Neural cell (in vitro differentiated cells): Measurements from ENCODE around the gene EEPD1. TPM values are rescaled to one million over a fixed set of nuclear protein-coding genes. Genes with fewer than 3 reads are reported as not detected.

Experiments
- H2AFZ ChIP-seq: fragments of 200-600, 300-800 bp; sonication (generic), shearing (Covaris generic); 2 replicates; pipeline ENCODE4 v1.6.0; 2014; ENCODE audit warnings: low read depth, mild to moderate bottlenecking, antibody characterized with exemption, low read length, moderate library complexity
- H3F3A ChIP-seq: fragments of 200-600 bp; shearing (Covaris generic); 2 replicates; pipeline ENCODE4 v1.6.1; 2016; ENCODE audit warnings: mild to moderate bottlenecking, moderate library complexity, mixed read lengths, antibody characterized with exemption, low read length; ENCODE audit not compliant: insufficient read depth, poor library complexity, severe bottlenecking
- H3K27ac ChIP-seq: fragments of 200-600, 300-800 bp; sonication (generic), shearing (Covaris generic); 2 replicates; pipeline ENCODE4 v1.5.1; 2014; ENCODE audit warnings: mild to moderate bottlenecking, low read length, moderate library complexity
- H3K27me3 ChIP-seq: fragments of 300-800, 200-600 bp; sonication (generic), shearing (Covaris generic); 2 replicates; pipeline ENCODE4 v1.6.0; 2014; ENCODE audit warnings: mild to moderate bottlenecking, low read depth, low read length, moderate library complexity; ENCODE audit not compliant: insufficient read depth
- H3K36me3 ChIP-seq: fragments of 300-800, 200-600 bp; sonication (generic), shearing (Covaris generic); 2 replicates; pipeline ENCODE4 v1.5.1; 2014; ENCODE audit warnings: mild to moderate bottlenecking, antibody characterized with exemption, low read length, moderate library complexity; ENCODE audit not compliant: insufficient read depth
- H3K4me2 ChIP-seq: fragments of 300-800, 200-600 bp; sonication (generic), shearing (Covaris generic); 2 replicates; pipeline ENCODE4 v1.6.0; 2014; ENCODE audit warnings: mild to moderate bottlenecking, low read length
- H3K4me3 ChIP-seq: fragments of 300-800, 200-600 bp; sonication (generic), shearing (Covaris generic); 2 replicates; pipeline ENCODE4 v1.5.1; 2014; ENCODE audit warnings: mild to moderate bottlenecking, low read length, moderate library complexity
- H3K79me2 ChIP-seq: fragments of 200-600 bp; shearing (Covaris generic); replicated peaks from 2 replicates; pipeline ENCODE4 v1.6.0; 2014; ENCODE audit warnings: mild to moderate bottlenecking, low read length, moderate library complexity; ENCODE audit not compliant: insufficient read depth
- H3K9ac ChIP-seq: fragments of 300-800, 200-600 bp; sonication (generic), shearing (Covaris generic); 2 replicates; pipeline ENCODE4 v1.6.1; 2016; ENCODE audit warnings: mild to moderate bottlenecking, low read length, mixed read lengths
- H3K9me2 ChIP-seq: fragments of 200-600 bp; shearing (Covaris generic); 2 replicates; pipeline ENCODE4 v1.6.1; 2016; ENCODE audit warnings: mild to moderate bottlenecking, low read length, mixed read lengths; ENCODE audit not compliant: insufficient read depth
- H3K9me3 ChIP-seq: fragments of 200-600, 300-800 bp; sonication (generic), shearing (Covaris generic); 2 replicates; pipeline ENCODE4 v1.6.1; 2016; ENCODE audit warnings: mild to moderate bottlenecking, mixed run types, low read length, moderate library complexity, mixed read lengths
- H4K20me1 ChIP-seq: fragments of 200-600 bp; shearing (Covaris generic); 2 replicates; pipeline ENCODE4 v1.6.1; 2016; ENCODE audit warnings: mild to moderate bottlenecking, mixed run types; ENCODE audit not compliant: insufficient read depth
- CTCF ChIP-seq: fragments of 450-650 bp; IDR thresholded peaks from 2 replicates; pipeline ENCODE4 v1.5.1; 2014; ENCODE audit warnings: antibody characterized with exemption, mild to moderate bottlenecking, moderate library complexity; ENCODE audit not compliant: poor library complexity, severe bottlenecking
- EP300 ChIP-seq: fragments of 450-650 bp; conservative IDR thresholded peaks from 2 replicates; pipeline ENCODE4 v1.6.1; 2014; ENCODE audit warnings: antibody characterized with exemption, mild to moderate bottlenecking, moderate library complexity; ENCODE audit not compliant: poor library complexity, severe bottlenecking
- EZH2 ChIP-seq: fragments of 200-600, 300-800 bp; shearing (Covaris generic), sonication (generic); IDR thresholded peaks from 2 replicates; pipeline ENCODE4 v1.6.1; 2014; ENCODE audit warnings: antibody characterized with exemption, low read length, borderline replicate concordance, mild to moderate bottlenecking; ENCODE audit not compliant: insufficient read depth, poor library complexity, severe bottlenecking
- MXI1 ChIP-seq: fragments of 450-650 bp; conservative IDR thresholded peaks from 2 replicates; pipeline ENCODE4 v1.6.1; 2014; ENCODE audit warnings: antibody characterized with exemption, mild to moderate bottlenecking; ENCODE audit not compliant: poor library complexity, severe bottlenecking
- POLR2AphosphoS5 ChIP-seq: IDR thresholded peaks from 2 replicates; pipeline ENCODE4 v1.6.1; 2012
- RAD21 ChIP-seq: fragments of 450-650 bp; conservative IDR thresholded peaks from 2 replicates; pipeline ENCODE4 v1.6.1; 2014; ENCODE audit warnings: antibody characterized with exemption, mild to moderate bottlenecking, moderate library complexity
- REST ChIP-seq: IDR thresholded peaks from 2 replicates; pipeline ENCODE4 v1.6.1; 2012; ENCODE audit warnings: borderline replicate concordance
- SMC3 ChIP-seq: fragments of 450-650 bp; conservative IDR thresholded peaks from 2 replicates; pipeline ENCODE4 v1.6.1; 2014; ENCODE audit warnings: antibody characterized with exemption, mild to moderate bottlenecking, moderate library complexity; ENCODE audit not compliant: poor library complexity
- TAF1 ChIP-seq: IDR thresholded peaks from 2 replicates; pipeline ENCODE4 v1.6.1; 2012; ENCODE audit warnings: low read depth
- polyA plus RNA-seq: library from polyadenylated mRNA; depleted of rRNA; stranded (reverse); fragments of >200 nt; gene quantifications from 2 replicates; pipeline ENCODE4 v1.2.3, GENCODE V29; 2014

The EEPD1 gene
- polyA plus RNA-seq, 1 donor from 2014 or later: 4.2 TPM

GRCh38 chr7:36141850-36142249, 11.2 kb upstream of the EEPD1 start:
- H3K4me2 ChIP-seq: no peak overlapping the region
- TF ChIP-seq TAF1 (no peak), RAD21 (no peak), POLR2AphosphoS5 (no peak), EZH2 (no peak), EP300 (no peak), SMC3 (no peak), CTCF (no peak)
- H4K20me1 ChIP-seq: no peaks in the 10 kb centered on the region

GRCh38 chr7:36144189-36144588, 8.9 kb upstream of the EEPD1 start:
- Histone ChIP-seq H3K79me2 (no peaks in the 10 kb centered on the region), H3K9me3 (no peaks in the 10 kb centered on the region), H3K9me2 (no peaks in the 10 kb centered on the region), H3K4me3 (no peak overlapping the region), H3F3A (no peaks in the 10 kb centered on the region), H4K20me1 (no peaks in the 10 kb centered on the region), H3K36me3 (no peaks in the 10 kb centered on the region), H3K4me2 (no peak overlapping the region), H3K27ac (no peak overlapping the region), H3K27me3 (no peaks in the 10 kb centered on the region), H3K9ac (no peak overlapping the region), H2AFZ (no peak overlapping the region)
- no peak for TF ChIP-seq POLR2AphosphoS5
- no peak for TF ChIP-seq MXI1
- TF ChIP-seq EZH2: no peak
- TF ChIP-seq TAF1: no peak
- TF ChIP-seq EP300: no peak
- TF ChIP-seq SMC3: no peak
- TF ChIP-seq CTCF: no peak
- no peak for TF ChIP-seq RAD21
- TF ChIP-seq REST: no peak

More at GRCh38 chr7:36141850-36142249, 11.2 kb upstream of the EEPD1 start:
- H3F3A ChIP-seq: no peaks in the 10 kb centered on the region
- no peak overlapping the region for H3K27ac ChIP-seq
- no peak overlapping the region for H3K4me3 ChIP-seq
- H3K9me2 ChIP-seq: no peaks in the 10 kb centered on the region
- no peaks in the 10 kb centered on the region for H3K36me3 ChIP-seq
- no peak overlapping the region for H3K9ac ChIP-seq
- H3K9me3 ChIP-seq: no peaks in the 10 kb centered on the region
- H2AFZ ChIP-seq: no peak overlapping the region
- H3K79me2 ChIP-seq: no peaks in the 10 kb centered on the region
- no peaks in the 10 kb centered on the region for H3K27me3 ChIP-seq
